ENCODE data around the gene SRC.

The SRC gene

DNA sequence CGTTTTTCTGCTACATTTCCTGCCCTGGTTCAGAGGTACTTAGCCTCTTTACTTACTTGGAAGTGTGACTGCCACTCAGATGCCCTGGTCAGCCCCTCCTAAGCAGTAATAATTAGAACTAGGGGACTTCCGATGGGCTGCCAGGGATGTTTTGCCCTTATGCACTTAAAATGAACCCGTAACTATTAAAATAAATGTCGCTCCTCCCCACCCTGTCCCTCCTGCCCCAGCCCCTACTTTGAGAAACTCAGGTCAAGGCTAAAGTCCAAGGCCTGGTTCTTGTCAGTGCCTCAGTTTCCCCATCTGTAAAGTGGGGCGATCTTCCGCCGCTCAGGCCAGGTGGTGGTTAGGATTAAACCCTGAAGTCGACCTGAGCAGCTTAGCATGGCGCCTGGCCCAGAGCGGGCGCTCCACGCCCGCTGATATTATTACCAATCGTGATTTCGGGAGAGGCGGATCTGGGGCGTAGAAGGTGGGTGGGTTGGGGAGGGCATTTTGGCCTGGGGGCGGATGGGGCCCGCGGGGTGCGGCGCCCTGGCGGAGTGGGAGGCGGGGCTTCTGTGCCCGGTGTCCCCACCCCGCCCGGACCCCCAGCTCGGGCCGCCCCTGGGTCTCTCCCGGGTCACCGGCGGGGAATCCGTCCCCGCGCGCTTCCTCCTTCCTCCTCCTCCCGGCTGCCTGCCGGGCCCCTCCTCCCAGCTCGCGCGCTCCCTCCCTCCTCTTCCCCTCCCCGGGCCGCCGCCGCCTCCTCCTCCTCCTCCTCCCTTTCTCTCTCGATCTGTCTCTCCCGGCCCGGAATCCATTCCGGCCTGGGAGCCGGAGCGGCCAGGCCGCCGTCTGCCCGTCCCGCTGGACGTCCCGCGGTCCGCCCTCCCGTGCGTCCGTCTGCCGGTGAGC is at the start of gene SRC:
Gene SRC, plus strand, starts transcription at position 802 of the 897 bp plus-strand sequence. CDS start 38,014 bp downstream, outside the sequence.
- peak in 1 of 2 donors; percentile 22 for DNase-seq (ENCODE audit: low read depth in 2 of 2)

DNA sequence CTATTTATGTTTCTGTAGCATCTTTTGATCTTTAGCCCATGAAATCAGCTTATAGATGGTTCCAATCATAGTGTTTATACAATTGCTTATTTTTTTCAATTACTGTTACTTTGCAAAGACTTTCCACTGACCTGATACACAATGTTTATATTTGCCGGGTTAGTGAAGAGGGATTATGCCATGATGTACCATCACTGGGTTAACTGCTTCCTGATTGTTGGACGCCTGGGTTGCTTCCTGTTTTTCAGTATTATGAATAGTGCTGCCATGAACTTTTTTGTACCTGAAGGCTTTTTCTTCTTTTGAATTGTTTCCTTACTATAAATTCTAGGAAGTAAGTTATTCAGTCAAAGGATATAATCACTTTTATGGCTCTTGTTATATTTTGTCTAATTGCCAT is 49.6 kb upstream of the SRC start:
- no peak for DNase-seq (ENCODE audit: low read depth in 2 of 2)

DNA sequence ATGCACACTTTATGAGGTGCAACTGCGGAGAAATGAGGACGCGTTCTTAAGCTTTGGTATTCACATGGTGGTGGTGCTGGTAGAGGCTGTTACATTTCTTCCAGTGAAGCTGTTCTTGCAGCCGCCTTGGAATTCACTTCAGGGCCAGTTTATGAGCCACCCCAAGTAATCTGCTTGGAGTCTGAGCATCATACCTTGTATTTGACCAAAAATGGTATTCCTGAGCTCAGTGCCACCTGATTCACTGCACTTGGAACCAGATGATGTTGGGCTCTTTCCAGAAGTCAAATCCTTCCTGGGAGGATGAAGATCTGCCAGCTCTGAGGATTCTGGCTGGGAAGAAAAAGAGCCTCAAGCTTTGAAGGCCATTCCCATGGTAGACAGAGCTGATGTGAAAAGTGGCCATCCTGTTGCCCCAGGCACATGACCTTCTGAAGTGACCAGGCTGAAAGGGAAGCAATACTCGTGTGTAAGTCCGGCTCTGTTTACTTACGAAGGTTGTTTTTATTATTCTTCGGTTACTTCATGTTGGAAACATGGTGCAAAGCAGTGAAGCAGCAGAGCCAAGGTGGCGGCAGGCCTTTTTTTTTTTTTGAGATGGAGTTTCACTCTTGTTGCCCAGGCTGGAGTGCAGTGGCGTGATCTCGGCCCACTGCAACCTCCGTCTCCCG is 48.7 kb upstream of the SRC start:
- no peak for DNase-seq (ENCODE audit: low read depth in 2 of 2)

DNA sequence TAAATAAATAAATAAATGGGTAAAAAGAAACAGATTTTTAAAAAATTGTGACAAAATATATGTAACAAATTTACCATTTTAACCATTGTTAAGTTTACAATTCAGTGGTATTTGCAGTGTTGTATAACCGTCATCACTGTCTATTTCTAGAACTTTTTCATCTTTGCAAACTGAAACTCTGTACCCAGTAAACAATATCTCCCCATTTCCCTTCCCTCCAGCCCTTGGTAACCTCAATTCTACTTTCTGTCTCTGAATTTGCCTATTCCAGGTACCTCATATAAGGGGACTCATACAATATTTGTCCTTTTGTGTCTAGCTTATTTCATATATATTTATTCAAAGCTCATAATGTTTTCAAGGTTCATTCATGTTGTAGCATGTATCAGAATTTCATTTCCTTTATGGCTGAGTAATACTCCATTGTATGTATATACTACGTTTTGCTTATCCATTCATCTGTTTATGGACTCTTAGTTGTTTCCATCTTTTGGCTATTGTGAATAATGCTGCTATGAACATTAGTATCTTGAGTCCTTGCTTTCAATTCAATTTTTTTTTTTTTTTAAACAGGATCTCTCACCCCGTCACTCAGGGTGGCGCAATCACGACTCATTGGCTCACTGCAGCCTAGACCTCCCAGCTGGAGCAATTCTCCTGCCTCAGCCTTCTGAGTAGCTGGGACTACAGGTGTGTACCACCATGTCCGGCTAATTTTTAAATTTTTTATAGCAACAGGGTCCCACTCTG is 47.6 kb upstream of the SRC start:
- DNase-seq (ENCODE audit: low read depth in 2 of 2), result no peak

DNA sequence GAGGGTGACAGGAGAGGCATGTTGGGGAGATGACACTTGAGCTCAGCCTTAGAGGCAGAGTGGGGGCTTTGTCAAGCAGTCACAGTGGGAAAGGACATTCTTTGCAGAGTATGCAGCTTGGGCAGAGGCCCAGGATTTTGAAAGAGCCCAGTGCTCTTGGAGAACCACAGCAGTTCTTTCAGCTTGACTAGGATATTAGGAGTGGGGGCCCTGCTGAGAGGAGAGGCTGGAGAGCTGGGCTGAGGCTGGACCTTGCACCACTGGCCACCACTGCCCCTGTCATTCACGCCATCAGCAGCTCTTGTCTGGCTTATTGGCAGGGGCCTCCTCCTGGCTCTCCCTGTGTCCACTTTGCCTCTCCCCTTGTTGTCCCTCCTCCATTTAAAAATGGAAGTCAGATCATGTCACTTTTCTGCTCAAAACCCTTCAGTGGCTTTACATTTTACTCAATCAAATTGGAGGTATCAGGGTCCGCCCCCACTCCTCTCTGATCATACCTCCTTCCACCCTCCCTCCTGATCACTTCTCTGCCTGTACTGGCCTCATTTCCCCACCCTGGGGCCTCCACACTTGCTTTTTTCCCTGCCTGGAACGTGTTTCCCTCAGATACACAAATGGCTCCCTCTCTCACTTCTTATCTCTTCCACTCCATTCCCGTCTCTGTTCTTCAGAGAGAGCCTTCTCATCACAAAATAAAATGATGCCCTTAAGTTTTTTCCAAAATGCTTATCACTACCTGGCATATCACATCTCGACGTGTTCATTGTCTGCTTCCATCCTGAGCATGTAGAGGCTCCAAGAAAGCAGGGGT is 46.0 kb upstream of the SRC start:
- DNase-seq (ENCODE audit: low read depth in 2 of 2), result no peak

DNA sequence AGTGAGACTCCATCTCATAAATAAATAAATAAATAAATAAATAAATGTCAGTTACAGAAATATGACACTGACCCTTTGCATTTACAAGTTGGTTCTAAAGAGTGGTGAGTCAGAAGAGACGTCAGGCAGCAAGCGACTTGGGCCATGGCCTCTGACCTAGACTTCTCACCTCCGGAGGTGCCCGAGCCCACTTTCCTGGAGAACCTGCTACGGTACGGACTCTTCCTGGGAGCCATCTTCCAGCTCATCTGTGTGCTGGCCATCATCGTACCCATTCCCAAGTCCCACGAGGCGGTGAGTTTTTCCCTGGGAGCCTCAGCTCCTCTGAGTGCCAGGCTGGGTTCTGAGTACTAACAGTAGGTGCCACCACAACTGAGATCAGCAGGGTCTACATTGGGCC is 44.8 kb upstream of the SRC start:
- DNase-seq (ENCODE audit: low read depth in 2 of 2), result no peak

DNA sequence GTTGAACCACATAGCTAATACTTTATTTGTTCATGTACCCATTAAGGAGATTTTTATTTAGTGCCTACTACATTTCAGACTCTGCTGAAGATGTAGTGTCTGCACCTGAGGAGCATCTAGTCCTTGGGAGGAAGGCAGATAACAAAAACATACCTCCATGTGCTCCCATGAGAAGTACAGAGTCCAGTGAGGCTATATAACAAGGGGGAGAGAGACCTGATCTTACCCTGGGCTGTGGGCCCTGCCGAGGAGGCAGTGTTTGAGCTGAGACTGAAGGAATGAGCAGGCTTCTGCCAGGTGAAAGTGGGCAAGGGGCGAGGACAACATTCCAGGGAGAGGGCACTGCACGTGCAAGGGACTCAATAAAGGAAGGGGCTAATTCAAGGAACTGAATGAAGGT is 44.4 kb upstream of the SRC start:
- DNase-seq (ENCODE audit: low read depth in 2 of 2), result no peak

DNA sequence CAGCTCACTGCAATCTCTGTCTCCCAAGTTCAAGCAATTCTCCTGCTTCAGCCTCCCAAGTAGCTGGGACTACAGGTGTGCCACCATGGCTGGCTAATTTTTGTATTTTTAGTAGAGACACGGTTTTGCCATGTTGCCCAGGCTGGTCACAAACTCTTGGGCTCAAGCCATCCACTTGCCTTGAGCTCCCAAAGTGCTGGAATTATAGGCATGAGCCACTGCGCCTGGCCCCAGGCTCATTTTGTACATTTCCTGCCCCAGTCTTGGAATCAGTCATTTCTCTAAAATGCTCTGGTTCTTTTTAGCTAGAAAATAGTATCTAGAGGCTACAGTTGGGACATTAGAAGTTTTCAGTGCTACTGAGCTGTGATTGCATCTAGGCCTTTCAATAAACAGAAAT is 43.0 kb upstream of the SRC start:
- no peak for DNase-seq (ENCODE audit: low read depth in 2 of 2)

DNA sequence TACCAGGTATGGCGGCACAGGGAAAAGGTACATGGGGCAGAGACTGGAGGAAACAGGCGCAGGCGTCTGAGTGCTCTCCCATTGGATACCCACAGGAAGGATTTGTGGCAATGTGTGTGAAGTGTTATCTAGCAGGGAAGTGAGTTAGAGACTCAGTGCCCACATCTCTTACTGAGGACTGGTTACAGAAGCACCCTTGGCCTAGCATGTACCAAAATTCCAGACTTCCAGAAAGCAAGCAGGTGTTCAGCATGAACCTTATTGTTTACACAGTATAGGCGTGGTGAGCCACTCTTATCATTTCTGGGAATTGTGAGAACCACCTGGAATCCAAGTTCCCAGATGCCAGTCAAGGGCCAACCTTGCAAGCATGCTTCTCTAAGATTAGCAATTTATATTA is 42.3 kb upstream of the SRC start:
- no peak for DNase-seq (ENCODE audit: low read depth in 2 of 2)

DNA sequence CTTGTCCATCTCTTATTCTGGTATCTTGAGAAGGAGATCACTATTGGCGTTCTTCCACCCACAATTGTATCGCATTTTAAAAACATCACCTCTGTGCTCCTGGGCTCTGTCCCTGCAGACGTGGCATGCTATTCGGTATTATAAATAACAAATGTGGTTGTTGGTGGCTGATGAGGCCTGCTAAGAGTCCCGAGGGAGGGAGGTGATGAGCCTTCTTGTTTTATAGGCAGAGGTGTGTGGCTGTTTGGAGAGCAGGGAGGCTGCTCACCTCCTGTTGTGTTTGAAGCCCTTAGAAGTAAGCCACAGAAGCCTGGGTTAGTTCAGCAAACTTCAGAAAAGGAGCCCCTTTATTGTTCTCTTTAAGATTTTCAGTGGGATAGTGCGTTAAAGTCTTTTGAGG is 40.9 kb upstream of the SRC start:
- no peak for DNase-seq (ENCODE audit: low read depth in 2 of 2)

DNA sequence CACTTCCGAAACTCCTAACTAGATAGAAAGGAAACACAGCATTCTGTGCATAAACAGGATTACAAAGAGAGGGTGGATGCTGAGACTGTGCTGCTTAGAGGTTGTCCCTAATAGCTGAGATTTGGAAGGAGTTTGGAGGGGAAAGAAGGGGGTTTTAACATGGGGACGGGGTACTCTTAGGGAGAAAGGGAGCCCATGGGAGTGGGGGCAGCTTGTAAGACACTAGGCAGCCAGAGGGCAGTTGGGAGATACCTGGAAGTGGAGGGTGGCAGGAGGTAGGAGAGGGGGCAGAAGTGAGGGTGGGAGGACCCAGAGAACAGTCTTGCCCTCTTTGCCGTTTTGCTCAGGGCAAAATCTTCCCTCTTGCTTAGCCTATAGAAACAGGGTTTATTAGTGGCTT is 40.1 kb upstream of the SRC start:
- no peak for DNase-seq (ENCODE audit: low read depth in 2 of 2)

DNA sequence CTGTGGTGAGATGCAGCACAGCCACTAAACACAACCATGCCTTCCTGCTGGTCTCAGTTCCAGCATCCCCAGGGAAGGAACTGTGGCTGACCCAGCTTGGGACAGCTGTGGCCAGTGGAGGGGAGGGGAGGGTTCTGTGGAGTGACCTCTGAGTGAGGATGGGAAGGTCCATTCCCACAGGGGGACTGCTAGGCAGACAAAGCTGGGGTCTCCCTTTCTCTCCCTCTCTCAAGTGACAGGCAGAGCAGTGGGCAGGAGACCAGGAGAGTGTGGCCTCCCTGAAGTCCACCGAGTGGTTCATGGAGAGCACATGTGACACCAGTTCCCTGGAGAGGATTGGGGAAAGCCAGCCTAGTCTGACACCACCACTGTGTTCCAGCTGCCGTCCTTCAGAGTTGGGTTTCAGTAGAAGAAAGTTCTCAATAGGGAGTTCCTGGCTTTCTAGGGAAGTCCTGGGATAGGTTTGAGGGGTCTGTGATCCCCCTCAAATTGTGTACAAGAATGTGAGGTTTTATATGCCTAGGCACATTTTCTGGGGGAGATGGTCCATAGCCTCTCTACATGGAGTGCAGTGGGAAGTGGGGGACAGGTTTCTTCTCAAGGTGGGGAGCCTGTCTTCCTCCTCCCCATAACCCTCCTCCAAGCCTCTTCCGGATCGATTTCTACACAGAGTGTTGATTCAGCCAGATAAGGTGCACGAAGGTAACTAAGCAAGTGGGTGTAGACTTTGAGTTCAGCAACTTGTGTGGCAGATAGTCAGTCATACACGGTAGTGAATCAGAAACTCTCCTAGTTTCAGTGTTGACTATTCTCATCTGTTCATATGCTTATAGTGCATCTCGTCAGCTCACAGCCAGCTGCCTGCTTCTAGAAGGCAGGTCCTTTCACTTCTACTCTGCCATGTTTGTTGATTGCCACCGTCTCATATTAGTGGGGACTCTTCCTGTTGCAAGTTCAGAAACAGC is 37.6 kb upstream of the SRC start:
- no peak for DNase-seq (ENCODE audit: low read depth in 2 of 2)

DNA sequence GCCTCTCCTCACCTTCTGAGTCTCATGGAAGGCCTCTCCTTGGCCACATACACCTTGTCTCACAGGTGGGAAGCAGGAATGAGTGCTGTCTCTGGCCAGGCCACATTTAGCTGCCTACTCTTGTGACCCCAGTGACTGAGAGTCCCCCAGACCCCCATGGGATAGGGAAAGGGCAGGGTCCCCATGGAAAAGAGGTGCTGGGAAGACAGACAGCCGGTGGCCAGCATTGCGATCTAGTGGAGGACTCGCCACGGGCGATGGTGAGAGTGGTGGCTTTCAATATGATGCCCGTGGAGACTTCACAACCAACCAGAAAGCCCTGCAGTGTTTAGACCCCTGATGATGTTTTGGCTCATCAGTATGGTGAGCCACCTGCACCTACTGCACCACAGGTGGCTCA is 36.6 kb upstream of the SRC start:
- DNase-seq (ENCODE audit: low read depth in 2 of 2), result no peak

DNA sequence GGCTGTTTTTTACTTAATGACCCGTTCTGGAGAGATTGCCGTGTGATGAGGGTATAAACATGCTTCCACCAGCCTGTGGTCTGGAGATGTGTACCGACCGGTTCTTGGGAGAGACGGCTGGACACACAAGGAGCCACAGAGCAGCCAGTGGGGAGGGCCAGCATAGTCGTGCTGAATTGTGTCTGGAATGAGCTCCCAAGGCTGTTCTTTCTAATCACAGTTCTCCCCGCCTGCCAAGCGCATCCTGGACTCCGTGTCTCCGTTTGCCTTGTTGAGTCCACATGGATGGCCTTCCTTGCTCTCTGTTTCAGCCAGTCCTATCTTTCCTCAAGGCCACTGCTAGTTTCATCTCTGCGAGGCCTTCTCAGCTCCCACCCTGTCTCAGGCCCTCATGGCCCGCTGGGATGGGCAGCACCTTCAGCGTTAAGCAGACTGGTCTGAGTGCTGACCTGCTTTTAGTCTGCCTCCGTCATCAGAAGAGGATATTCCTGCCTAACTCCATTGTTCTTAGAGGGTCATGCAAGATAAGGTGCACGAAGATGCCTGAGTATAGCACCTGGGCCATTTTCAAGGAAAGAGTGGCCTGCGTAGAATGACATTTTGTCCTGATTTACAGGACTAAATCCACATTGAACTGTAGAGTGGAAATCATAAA is 35.9 kb upstream of the SRC start:
- DNase-seq (ENCODE audit: low read depth in 2 of 2), result no peak

DNA sequence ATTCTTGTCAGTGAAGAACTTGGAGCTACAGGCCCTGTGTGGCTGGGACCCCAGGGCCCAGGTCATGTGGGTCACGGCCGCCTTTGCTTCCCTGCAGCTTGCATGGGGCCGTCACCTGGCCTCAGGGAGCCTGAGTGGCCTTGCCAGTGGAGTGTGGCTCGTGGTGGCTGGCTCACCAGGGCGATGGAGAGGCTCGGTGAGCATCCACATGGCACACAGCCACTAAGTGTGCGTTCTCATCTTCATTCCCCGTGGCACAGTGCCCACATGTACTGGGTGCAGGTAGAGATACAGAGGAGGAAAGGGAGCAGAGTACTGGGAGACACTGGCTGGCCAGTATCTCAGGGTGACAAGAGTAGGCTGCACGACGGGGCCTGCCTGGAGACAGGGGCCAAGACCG is 35.0 kb upstream of the SRC start:
- no peak for DNase-seq (ENCODE audit: low read depth in 2 of 2)

DNA sequence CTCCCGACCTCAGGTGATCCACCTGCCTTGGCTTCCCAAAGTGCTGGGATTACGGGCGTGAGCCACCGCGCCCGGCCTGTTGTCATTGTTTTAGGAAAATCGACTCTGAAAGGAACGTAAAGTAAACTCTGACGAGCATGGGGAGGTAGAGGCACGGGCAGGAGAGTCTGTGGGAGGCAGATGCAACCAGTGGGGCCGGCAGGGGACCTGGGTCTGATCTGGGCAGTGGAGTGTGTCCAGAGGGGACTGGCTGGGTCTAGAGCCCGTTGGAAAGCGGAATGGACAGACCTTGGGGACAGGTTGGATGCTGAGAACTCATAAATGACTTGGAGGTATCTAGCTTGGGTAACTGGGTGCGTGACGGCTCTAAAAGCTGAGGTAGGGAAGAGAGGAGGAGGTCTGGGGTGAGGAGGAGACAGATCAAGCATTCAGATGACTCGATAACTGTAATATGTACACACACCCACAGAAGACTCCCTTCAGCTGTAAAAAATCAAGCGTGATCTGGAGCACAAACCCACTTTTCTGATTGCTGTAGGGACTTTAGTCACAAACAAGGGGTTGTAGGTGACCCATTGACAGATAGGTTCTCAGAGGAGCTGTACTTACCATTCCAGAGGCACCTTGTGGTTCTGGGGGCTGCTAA is 34.1 kb upstream of the SRC start:
- DNase-seq (ENCODE audit: low read depth in 2 of 2), result no peak

DNA sequence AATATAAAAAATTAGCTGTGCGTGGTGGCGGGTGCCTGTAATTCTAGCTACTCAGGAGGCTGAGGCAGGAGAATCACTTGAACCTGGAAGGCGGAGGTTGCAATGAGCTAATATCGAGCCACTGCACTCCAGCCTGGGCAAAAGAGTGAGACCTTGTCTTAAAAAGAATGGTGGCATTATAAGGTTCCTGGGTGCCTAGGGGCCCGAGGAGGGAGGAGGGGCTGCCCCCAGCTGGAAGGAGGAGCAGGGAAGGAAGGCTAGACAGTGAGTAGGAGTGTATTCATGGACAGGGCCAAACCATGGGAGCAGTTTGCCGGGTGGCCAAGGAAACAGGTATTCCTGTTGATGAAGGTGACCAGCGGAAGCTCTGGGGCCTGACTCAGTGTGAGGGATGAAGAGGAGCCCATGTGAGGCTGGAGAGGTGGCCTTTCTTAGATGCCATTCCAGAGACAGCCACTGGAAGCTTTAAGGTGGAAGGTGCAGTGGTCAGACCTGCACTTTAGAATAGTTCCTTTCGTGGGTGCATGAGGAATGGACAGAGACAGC is 32.3 kb upstream of the SRC start:
- DNase-seq (ENCODE audit: low read depth in 2 of 2), result no peak

DNA sequence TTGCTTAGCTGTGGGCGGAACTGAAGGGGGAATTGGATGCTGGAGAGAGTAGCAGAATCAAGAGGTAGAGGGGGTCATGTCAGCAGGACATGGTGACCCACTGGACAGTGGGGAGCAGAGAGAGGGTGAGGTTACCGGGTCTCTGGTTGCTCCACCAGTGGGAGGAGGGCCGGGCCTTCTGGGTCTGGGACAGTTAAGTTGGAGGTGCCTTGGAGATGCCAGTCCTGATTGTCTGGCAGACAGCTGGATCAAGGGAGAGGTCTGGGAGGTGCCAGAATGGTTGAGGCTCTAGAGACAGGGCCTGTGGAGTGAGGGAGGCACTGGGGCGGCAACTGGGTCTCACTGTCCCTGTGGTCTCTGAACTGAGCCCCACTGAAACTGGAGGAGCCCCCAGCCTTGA is 31.8 kb upstream of the SRC start:
- DNase-seq (ENCODE audit: low read depth in 2 of 2), result no peak

DNA sequence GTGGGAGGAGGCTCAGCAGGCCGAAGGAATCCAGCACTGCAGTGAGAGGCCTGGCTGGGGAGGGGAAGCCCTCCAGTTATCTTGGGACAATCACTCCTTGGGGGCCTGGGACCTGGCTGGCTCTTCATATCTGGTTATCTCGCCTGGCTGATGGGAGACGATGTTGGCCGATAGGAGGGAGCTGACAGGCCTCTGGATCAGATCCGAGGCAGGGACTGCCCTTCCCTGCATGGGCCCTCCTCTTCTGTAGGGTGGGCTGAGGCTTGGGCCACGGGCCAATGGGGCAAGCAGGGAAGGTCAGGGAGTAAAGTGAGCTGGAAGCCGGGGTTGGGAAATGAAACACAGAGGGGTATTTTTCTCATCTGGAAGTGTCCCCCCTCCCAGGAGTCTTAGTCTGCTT is 31.3 kb upstream of the SRC start:
- DNase-seq (ENCODE audit: low read depth in 2 of 2), result no peak
